HG03520 (cell line): ENCODE measurements around the gene CAPN9.
"Not testable (repeated sequence)": the region's sequence is repeated elsewhere in the genome, so short reads cannot be mapped to it uniquely, and the experiment has no call there.

Experiments used
- ATAC-seq: cut with Tn5 transposase; IDR thresholded peaks from one replicate; pipeline ENCODE4 v1.9.1; 2021; ENCODE audit warnings: mild to moderate bottlenecking, moderate library complexity; ENCODE audit not compliant: unreplicated experiment

The CAPN9 gene

DNA sequence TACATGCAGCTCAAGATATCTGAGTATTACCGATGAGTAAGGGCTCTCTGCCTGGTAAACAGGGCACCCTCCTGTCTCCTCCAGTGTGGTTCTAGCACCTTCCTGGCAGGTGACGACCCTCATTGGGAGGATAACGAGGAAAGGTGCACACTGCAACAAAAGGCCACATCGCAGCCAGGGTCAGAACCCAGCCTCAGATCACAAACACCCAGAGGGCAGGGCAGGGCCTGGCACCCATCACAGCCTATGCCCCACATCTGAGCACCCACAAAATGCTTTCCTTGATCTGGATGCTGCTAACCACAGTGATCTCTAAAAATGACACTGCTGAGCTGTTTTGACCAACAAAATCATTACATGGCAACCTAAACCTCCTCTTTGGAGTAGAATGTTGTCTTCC lies 97.4 kb downstream of the CAPN9 start:
- ATAC-seq = no peak

DNA sequence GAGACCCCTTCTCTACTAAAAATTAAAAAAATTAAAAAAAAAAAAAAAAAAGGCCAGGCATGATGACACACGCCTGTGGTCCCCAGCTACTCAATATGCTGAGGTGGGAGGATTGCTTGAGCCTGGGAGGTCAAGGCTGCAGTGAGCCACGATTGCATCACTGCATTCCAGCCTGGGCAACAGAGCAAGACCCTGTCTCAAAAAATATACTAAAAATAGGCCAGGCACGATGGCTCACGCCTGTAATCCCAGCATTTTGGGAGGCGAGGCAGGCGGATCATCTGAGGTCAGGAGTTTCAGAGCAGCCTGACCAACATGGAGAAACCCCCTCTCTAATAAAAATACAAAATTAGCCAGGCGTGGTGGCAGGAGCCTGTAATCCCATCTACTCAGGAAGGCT lies 98.0 kb downstream of the CAPN9 start:
- ATAC-seq = not testable (repeated sequence)

DNA sequence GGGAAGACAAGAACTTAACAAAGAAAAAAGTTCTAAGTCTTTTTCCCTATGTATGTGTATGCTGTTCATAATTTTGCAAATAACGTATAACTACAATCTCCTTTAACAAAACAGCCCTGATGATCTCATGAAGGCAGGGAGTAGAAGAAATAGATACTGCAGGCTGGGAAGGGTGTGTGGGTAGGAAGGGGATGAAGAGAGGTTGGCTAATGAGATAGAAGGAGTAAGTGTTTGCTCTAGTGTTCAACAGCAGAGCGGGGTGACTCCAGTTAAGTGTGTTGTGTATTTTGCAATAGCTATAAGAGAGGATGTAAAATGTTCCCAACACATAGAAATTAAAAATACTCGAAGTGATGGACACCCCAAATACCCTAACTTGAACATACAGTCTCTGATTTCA lies 101.0 kb downstream of the CAPN9 start:
- ATAC-seq = no peak

DNA sequence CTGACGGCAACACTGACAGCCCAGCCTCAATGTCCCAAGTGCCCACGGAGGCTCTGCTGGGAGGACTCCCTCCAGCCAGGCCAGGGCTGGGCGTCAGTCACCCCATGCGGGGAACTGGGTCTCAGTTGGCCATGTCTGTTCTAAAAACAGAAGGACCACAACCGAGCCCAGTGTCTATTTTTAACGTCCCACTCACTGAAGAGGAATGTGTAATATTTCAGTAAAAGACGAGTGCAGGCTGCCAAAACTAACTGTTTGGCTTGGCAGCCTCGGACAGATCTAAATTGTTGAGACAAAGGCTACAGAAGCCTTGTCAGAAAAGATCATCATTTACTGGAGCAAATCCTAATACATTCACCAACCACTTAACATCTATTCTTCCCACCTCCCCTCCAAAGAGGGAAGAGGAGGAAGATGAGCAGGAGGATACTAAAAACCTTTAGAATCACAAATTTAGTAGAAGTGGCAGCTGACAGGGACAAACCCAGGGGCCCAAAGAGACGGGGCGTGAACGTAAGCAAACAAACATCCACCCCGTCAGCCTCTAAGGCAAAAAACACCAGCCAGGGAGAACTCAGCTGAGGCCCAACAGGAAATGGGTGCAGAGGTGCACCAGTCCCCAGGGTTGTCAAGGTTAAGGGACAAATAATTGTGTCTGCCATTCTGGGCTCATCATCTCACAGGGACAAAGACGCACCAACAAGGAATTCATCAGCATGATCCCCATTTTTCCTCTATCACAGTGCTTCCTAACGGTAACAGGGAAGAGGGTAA lies 102.5 kb downstream of the CAPN9 start:
- no peak for ATAC-seq

DNA sequence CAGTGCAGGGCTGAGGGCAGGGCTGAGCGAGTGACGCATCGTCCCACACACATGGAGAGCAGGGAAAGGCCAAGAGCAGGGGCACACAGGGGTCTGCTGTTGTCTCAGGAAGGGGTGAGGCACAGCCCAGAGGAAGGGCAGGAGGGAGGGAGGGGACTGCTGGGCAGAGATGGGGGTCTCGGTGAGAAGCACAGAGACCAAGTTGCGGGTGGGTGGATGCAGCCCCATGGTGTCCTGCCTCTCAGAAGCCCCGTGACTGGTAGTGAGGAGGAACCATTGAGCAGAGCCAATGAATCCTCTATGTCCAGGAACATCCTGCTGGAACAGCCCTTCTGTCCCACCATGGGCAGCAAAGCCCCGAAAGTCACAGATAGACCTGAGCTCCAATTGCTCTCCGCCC lies 103.4 kb downstream of the CAPN9 start:
- no peak for ATAC-seq

DNA sequence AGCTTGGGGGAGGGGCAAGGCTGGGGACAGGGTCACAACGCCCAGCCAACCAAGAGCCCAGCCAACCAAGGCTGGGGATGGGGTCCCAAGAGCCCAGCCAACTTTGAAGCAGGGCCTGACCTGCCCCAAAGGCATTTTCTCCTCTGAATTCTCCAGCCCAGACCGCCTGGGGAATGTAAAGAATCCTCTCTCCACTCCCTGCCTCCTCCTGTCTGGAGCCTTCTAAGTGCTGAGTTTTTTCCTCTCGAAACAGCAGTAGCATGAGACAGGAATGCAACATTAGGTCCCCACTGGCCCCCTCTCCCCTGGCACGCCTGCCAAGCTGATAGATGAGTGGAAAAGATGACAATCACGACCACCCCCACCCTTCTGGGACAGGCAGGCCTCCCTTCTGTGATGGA lies 104.1 kb downstream of the CAPN9 start:
- no peak for ATAC-seq
